Adrenal gland (tissue), 12 donors: ENCODE results near the gene KCTD20. TPM values are rescaled to one million over a fixed set of nuclear protein-coding genes. Genes with fewer than 3 reads are reported as not detected.
A peak's percentile ranks its signal among the peaks of the same experiment; 100 is the strongest.

ENCODE experiments used
- DNase-seq, 7 donors: peaks; one replicate each; pipeline ENCODE4 v3.0.0-alpha.2; 2019 to 2020
- H3K27ac ChIP-seq, 5 donors: fragments of 200-600 bp; sonication (generic) in 4 of 5; 1 replicate in 3 of 5; 2 replicates in 2 of 5; pipeline versions ENCODE4 v1.5.1 to v1.8.0; 2016 to 2020; ENCODE audit warnings: mild to moderate bottlenecking in 1 of 5
- H3K27me3 ChIP-seq: fragments of 200-600 bp; 2 replicates; pipeline ENCODE4 v1.8.0; 2021
- H3K36me3 ChIP-seq, 2 donors: fragments of 200-600 bp; replicated peaks in 1 of 2; 1 replicate in 1 of 2; 2 replicates in 1 of 2; pipeline versions ENCODE4 v1.5.1 to v1.8.0; 2018 to 2022
- H3K4me1 ChIP-seq, 2 donors: fragments of 200-600 bp; replicated peaks in 1 of 2; 1 replicate in 1 of 2; 2 replicates in 1 of 2; pipeline versions ENCODE4 v1.5.1 to v1.8.0; 2018 to 2021
- H3K4me3 ChIP-seq, 4 donors: fragments of 200-600 bp; sonication (generic) in 3 of 4; one replicate each; pipeline ENCODE4 v1.5.1; 2016 to 2018
- H3K9me3 ChIP-seq, 3 donors: fragments of 200-600 bp; sonication (generic) in 1 of 3; replicated peaks in 1 of 3; 1 replicate in 2 of 3; 2 replicates in 1 of 3; pipeline versions ENCODE4 v1.5.1 to v1.8.0; 2016 to 2021
- CTCF ChIP-seq, 6 experiments: fragments of 450-650 bp in 4 of 6; fragments of 200-600 bp in 2 of 6; sonication (generic) in 1 of 6; IDR thresholded peaks; 1 replicate in 5 of 6; 2 replicates in 1 of 6; pipeline versions ENCODE4 v1.5.1 to v1.8.0; 2016 to 2021; ENCODE audit warnings: antibody characterized with exemption in 6 of 6, mild to moderate bottlenecking in 2 of 6, moderate library complexity in 1 of 6
- POLR2A ChIP-seq, 2 donors: fragments of 450-650 bp; IDR thresholded peaks; one replicate each; pipeline ENCODE4 v1.6.1; 2017; ENCODE audit warnings: antibody characterized with exemption in 2 of 2, mild to moderate bottlenecking in 2 of 2, moderate library complexity in 1 of 2
- WGBS, 4 donors: extraction: QIAGEN DNeasy Blood & Tissue Kit in 2 of 4; methylation state at CpG; one replicate each; pipeline versions ENCODE4 v1.1.5 to v1.1.7; 2013 to 2017; 5-methylcytosine and 5-hydroxymethylcytosine counted together
- intact Hi-C, 2 donors: fragments of 100-400 bp; cut with DNase I; formaldehyde crosslinking; loops; one replicate each; pipeline versions ENCODE4 v1.14.1 to v1.15.0; 2022 to 2023
- polyA plus RNA-seq, 3 donors: library from polyadenylated mRNA; stranded (reverse); fragments of 200-250 nt in 2 of 3; fragments of 350-450 nt in 1 of 3; fragmentation: Illumina TruSeq in 1 of 3; extraction: RNeasy Lipid Tissue Mini Kit (QIAGEN cat#74804) in 1 of 3; gene quantifications; one replicate each; pipeline ENCODE4 v1.2.3, GENCODE V29; 2013 to 2014
- total RNA-seq, 9 donors: library from RNA; depleted of rRNA in 4 of 9; stranded (reverse); fragments of >200 nt in 4 of 9; fragments of 120-200 nt in 1 of 9; fragmentation: NEBNext Ultra II Directional in 1 of 9; extraction: Animal tissue kit (Norgen Biotek cat#: 25700) in 1 of 9; gene quantifications; one replicate each; pipeline versions ENCODE4 v1.1.0 to v1.2.4, GENCODE V29; 2013 to 2023
- donor health status: healthy with polysubstance abuse.
- donor health status: Bipolar disorder and iron deficiency.
- donor health status: DM: yes; HTN: yes; CAD: no.
- donor health status: DM: no; HTN: no; CAD: no.
- donor health status: DM: no; HTN: no; CAD: no.
- donor health status: DM: yes; HTN: yes; CAD: no.

Gene KCTD20
- total and polyA plus RNA-seq, 12 donors: 15.3 to 78.0 (median 54.4) TPM

- H3K36me3 ChIP-seq: no peaks in the 10 kb centered on the region
- H3K4me3 ChIP-seq: no peak overlapping the region
- intact Hi-C loops: no loop called here
- WGBS, 4 donors: 73 to 93% (median 88%) methylated on average over 4 of the region's 4 CpGs
- no peaks in the 10 kb centered on the region for H3K9me3 ChIP-seq
- no peaks in the 10 kb centered on the region for H3K27me3 ChIP-seq
- no peak overlapping the region for H3K27ac ChIP-seq
- H3K4me1 ChIP-seq: no peaks in the 10 kb centered on the region
- no peak for DNase-seq
- TF ChIP-seq POLR2A (IDR thresholded peaks at IDR 0.05) (no peak), CTCF (IDR thresholded peaks at IDR 0.05) (no peak)
Observed at GRCh38 chr6:36432151-36432671, 10.6 kb upstream of the KCTD20 start.

GRCh38 chr6:36436466-36436865 is 6.3 kb upstream of the KCTD20 start:
- no peak for TF ChIP-seq CTCF (IDR thresholded peaks at IDR 0.05)
- no peak for TF ChIP-seq POLR2A (IDR thresholded peaks at IDR 0.05)
- H3K27ac ChIP-seq: no peak overlapping the region
- H3K27me3 ChIP-seq: no peaks in the 10 kb centered on the region
- no peak for DNase-seq
- WGBS, 4 donors: 83 to 96% (median 92%) methylated on average over 1 of the region's 1 CpG
- H3K4me1 ChIP-seq: peaks cover 0 to 8% of the 10 kb centered on the region in 2 donors
- no peak overlapping the region for H3K4me3 ChIP-seq
- no peaks in the 10 kb centered on the region for H3K9me3 ChIP-seq
- no peaks in the 10 kb centered on the region for H3K36me3 ChIP-seq
- intact Hi-C loops: no loop called here

- WGBS, 4 donors: 13 to 26% (median 16%) methylated on average over 8 of the region's 8 CpGs
- peak overlapping the region in 1 of 4 donors; percentile 70 for H3K4me3 ChIP-seq
- intact Hi-C loops: no loop called here
Observed at GRCh38 chr6:36441307-36441894, 1.4 kb upstream of the KCTD20 start.

More at GRCh38 chr6:36441307-36441894, 1.4 kb upstream of the KCTD20 start:
- H3K27me3 ChIP-seq: no peaks in the 10 kb centered on the region
- H3K4me1 ChIP-seq: peaks cover 31 to 50% of the 10 kb centered on the region in 2 donors
- H3K9me3 ChIP-seq: no peaks in the 10 kb centered on the region
- no peak for TF ChIP-seq CTCF (IDR thresholded peaks at IDR 0.05)
- TF ChIP-seq POLR2A (IDR thresholded peaks at IDR 0.05): peak; percentile 16 to 74
- DNase-seq: peak; percentile 96 to 99 (median 99)
- no peaks in the 10 kb centered on the region for H3K36me3 ChIP-seq
- H3K27ac ChIP-seq: peak overlapping the region; percentile 96 to 99 (median 98)
